Uterus (tissue), 2 donors: ENCODE data around the gene GRID2.

Source experiments
- CTCF ChIP-seq, 4 experiments: fragments of 200-600 bp in 2 of 4; fragments of 450-650 bp in 2 of 4; sonication (generic) in 2 of 4; IDR thresholded peaks; one replicate each; pipeline ENCODE4 v1.5.1; 2016 to 2019; ENCODE audit warnings: antibody characterized with exemption in 4 of 4, mild to moderate bottlenecking in 2 of 4, moderate library complexity in 1 of 4
- POLR2A ChIP-seq, 2 donors: fragments of 450-650 bp; IDR thresholded peaks; one replicate each; pipeline ENCODE4 v1.6.1; 2016; ENCODE audit warnings: antibody characterized with exemption in 2 of 2, mild to moderate bottlenecking in 1 of 2, moderate library complexity in 1 of 2

DNA sequence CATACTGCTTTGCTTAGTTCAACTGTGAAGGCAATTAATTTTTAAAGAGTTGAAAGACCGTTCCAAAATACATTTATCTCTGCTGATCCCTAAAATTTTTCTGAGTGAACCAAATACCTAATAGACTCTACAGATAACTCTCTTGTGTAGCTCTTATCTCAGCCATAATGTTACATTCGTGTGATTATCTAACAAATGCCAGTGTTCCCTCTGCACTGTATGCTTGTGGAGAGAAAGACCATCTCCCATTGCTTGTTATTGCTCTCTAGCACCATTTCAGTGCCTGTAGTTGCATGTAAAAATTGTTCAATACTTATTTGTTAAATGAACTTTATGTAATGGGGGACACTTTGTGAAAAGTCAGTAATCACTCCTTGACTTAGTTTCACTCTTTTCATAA lies 1443.5 kb downstream of the GRID2 start:
- no peak for TF ChIP-seq CTCF (IDR thresholded peaks at IDR 0.05)
- no peak for TF ChIP-seq POLR2A (IDR thresholded peaks at IDR 0.05)
